Measurements from ENCODE around the gene SRBD1.

SRBD1 gene

DNA sequence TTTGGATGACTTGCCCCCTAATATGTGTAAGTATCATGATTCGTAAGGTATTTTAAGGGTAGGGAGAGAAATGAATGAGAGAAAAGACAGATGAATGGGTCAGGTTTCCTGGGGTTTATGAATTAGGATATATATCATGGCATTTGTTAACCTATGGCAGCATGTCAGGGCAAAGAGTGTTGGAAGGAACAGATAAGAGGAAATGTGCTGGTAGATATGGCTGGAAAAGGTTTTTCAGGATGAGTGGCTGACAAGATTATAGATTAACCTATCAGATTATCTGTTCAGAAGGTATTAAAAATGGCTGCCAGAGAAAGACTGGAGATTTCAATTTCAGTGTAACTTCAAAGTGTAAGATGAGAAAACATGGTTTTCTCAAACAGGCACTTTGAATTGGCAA lies 67.8 kb downstream of the SRBD1 start:
- DNase-seq, result no peak

GRCh38 chr2:45542013-45542412 lies 69.1 kb downstream of the SRBD1 start:
- no peak for DNase-seq

GRCh38 chr2:45541450-45541849 lies 69.6 kb downstream of the SRBD1 start:
- no peak for DNase-seq

- DNase-seq, result no peak
Measured at GRCh38 chr2:45540942-45541341, 70.1 kb downstream of the SRBD1 start.

DNA sequence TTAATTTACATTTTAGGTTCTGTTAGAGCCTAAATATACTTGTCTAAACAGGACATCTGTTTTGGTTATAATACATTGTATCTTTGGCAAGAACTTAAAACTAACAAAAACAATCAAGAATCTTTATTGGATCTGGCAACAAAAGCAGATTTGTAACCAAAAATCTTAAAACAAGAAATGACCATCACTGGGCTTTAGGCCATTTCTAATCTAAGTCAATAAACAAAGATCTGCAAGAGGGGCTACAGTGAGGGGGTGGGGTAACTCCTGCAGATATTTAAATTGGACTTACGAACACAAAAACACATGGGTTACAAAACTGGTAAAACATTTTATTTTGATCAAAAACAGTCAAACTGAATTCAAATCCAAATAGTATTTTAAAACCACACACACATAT lies 77.3 kb downstream of the SRBD1 start:
- DNase-seq, result no peak

DNA sequence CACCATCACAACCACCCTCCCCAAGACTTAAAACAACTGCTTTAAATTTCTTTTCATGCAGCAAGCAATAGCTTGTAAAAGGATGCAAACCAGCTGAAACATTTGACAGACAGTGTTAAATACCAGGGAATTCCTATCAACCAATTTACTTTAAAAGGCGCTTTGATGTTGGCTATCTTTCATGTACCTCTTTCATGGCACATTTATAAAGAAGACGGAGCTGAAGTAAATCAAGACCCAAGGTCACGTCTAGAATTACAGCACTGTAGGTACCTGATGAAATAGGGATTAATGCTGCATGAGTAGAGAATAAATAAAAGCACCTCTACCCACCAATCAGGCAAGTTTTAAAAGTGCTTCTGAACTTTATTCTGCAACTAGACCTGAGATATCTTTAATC lies 78.9 kb downstream of the SRBD1 start:
- DNase-seq, result no peak

DNA sequence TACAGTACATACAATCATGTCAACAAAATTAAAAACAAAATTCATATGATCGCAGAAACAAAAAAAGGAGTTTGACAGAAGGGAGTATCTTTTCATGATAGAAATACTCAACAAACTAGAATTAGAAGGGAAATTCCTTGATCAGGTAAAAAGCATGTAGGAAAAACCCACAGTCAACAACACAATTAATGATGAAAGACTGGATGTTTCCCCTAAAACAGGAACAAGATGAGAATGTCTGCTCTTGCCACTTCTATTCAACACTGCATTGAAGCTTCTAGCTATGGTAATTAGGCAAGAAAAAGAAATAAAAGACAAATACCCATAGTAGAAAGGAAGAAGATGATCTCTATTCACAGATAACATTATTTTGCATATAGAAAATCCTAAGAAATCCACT lies 87.1 kb downstream of the SRBD1 start:
- DNase-seq, result no peak

GRCh38 chr2:45518546-45518945 lies 92.5 kb downstream of the SRBD1 start:
- no peak for DNase-seq

DNA sequence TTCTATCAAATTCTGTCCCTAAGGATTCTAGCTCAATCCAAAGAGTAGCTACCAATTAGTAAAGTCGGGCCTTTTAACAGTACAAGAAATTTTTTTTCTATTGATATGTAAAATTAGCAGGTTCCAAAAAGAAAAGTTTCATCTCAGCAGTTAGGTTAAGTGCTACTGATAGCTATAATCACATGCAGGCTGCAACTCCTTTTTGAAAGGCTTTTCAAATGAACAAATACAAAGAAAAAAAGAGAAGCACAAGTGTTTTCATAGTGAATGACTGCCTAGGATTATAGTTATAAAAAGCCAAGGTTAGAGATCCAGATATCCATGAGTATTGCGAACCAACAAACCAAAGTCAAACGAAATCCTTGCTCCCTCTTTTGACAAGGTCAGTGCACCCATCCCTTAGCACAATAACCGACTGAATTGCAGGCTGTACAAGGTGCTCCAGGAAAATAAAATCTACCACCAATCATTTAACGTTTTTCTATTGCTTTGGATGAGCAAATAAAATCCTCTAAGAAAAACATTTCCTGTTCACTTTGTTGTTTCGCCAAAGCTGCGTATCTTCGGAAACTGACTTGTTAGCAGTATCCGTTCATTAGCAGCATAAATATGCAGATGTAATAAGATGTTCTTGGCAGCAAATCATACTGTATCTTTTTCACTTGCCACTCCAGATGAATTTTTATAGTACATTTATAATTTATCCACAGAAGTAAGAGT lies 100.2 kb downstream of the SRBD1 start:
- no peak for DNase-seq

DNA sequence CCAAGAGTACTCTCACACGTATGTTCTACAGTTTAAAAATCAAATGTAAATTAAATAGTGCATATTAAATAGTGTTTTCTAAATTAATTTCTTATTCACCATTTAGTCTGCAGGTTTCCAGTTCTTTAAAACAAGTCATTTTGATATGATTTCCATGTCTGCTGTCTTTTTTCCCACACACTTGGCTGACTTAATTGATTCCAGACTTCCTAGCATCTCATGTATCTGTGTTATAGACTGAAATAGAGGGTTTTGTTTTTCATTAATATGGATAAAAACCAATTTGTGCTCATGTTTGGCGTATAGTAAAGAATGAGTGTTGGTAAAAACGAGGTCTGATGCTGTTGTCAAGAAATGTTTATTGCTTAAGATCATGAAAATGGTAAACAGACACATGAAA lies 104.3 kb downstream of the SRBD1 start:
- DNase-seq, result no peak

- no peak for DNase-seq
Measured at GRCh38 chr2:45505138-45505537, 105.9 kb downstream of the SRBD1 start.

GRCh38 chr2:45498661-45499550 lies 112.2 kb downstream of the SRBD1 start:
- DNase-seq, result no peak

DNA sequence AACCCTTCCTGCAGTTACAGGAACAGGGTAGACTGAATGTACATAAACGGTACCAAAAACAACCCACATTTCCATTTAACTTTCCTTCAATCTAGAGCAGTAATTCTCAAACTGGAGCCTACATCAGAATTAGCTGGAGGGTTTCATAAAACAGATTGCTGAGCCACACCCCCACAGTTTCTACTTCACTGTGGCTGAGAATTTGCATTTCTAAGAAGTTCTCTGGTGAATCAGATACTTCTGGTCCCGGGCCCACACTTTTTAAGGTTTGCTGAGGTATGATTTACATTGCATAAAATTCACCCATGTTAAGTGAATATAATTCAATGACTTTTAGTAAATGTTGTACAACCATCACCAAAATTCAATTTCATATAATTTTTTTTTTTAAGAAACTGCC lies 113.7 kb downstream of the SRBD1 start:
- no peak for DNase-seq

DNA sequence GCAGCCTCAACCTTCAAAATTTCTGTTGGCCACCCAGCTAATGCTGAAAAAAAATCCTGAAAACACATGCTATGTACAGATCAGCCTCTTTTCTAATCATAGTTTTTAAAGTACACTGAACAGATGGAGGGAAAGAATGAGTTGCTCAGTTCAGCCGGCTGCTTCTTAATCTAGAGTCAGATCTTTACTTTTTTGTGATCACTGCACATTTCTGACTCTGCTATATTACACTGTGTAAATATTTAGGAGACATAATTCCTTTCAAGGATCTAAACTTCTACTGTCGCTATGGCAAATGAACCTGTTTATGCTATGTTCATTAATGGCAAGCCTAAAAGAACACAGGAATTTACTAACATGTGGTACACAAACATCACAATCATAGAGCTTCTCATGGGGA lies 114.2 kb downstream of the SRBD1 start:
- no peak for DNase-seq

- DNase-seq, result no peak
Measured at GRCh38 chr2:45494978-45495293, 116.1 kb downstream of the SRBD1 start.

- peak; percentile 69 for DNase-seq
Measured at GRCh38 chr2:45494275-45494977, 116.6 kb downstream of the SRBD1 start.

GRCh38 chr2:45484965-45485364 lies 126.1 kb downstream of the SRBD1 start:
- DNase-seq, result no peak

DNA sequence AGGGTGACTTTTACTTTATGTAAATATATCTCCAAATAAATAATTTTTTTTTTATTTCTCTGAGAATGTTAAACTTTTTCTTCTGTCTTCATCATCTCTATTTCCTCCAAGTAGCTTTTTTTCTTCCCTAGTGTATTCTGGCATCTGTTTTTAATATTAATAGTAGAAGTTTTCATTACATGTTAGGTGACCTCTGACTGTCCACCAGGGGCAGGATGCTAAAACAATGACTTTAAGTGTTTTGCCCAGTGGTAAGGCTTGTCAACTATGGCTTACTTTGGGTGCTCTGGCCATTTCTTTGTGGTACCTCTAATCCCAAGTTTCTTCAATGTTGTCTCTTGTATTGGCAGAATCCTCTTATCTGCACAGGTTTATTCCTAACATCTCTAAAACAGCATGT lies 127.1 kb downstream of the SRBD1 start:
- no peak for DNase-seq

DNA sequence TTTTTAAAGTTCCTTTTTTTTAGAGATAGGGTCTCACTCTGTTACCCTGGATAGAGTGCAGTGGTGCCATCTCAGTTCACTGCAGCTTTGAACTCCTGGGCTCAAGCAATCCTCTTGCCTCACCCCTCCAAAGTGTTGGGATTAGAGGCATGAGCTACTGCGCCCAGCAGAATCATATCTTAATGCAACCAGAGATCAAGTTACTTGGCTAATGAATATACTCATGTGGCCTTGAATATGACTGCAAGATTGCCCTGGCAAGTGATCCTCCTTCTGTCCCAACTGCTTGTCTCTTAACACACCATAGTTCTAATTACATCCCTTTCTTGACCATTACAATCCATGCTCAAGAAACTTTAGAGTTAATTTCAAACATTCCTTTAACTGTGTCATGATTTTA lies 133.5 kb downstream of the SRBD1 start:
- DNase-seq, result no peak

DNA sequence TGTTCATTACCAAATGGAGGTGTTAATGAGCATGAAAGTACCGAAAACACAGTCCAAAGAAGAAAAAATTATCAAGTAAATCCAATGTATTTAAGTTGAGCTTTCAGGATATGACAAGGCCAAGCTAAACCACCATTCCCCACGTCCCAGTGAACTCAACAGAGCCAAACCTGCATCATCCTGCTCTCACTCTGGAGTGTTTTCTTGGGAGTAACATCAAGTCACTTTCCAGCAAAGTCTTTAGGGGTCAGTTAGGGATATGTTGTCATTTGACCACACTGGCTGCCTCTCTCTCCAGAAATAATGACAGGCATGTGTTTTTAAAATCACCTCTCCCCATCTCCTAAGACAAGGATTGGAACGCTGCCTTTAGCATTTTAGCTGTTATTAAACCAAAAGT lies 140.5 kb downstream of the SRBD1 start:
- DNase-seq, result no peak

GRCh38 chr2:45469314-45470099 lies 141.6 kb downstream of the SRBD1 start:
- peak; percentile 18 for DNase-seq

GRCh38 chr2:45468279-45468678 lies 142.8 kb downstream of the SRBD1 start:
- no peak for DNase-seq

- DNase-seq, result no peak
Measured at GRCh38 chr2:45466053-45466452, 145.0 kb downstream of the SRBD1 start.
